HEK293 (cell line): ENCODE data around the gene SPATA12.

ENCODE experiments used
- CTCF ChIA-PET: fragments of 350-600 bp; formaldehyde crosslinking; extraction: SDS; loops from one replicate; lab custom pipeline; 2021; ENCODE audit warnings: antibody characterized with exemption; lab: Yijun Ruan, JAX
- POLR2A ChIA-PET: fragments of 300-600 bp; formaldehyde crosslinking; extraction: SDS; loops from one replicate; lab custom pipeline; 2020; ENCODE audit warnings: antibody characterized with exemption, inconsistent platforms; lab: Yijun Ruan, JAX
- H3K27ac ChIP-seq: fragments of 200-500 bp; sonication (Bioruptor generic); 2 replicates; pipeline ENCODE4 v1.5.1; 2014; ENCODE audit warnings: low read depth, low read length, control low read depth, inconsistent platforms; ENCODE audit errors: extremely low read depth
- H3K36me3 ChIP-seq, 2 experiments: fragments of 200-500 bp in 1 of 2; sonication (Bioruptor generic) in 1 of 2; 1 replicate in 1 of 2; 2 replicates in 1 of 2; pipeline ENCODE4 v1.5.1; 2014 to 2017; ENCODE audit warnings: inconsistent platforms in 2 of 2, low read length in 2 of 2; ENCODE audit not compliant: control insufficient read depth in 2 of 2, insufficient read depth in 1 of 2
- H3K4me1 ChIP-seq: fragments of 200-500 bp; sonication (Bioruptor generic); 2 replicates; pipeline ENCODE4 v1.5.1; 2014; ENCODE audit warnings: mild to moderate bottlenecking, low read length, inconsistent platforms; ENCODE audit not compliant: control insufficient read depth, insufficient read depth
- H3K4me3 ChIP-seq: 2 replicates; pipeline ENCODE4 v1.5.1; 2011; ENCODE audit warnings: low read depth, mild to moderate bottlenecking, control low read depth, low read length, moderate library complexity
- H3K9me3 ChIP-seq: fragments of 200-500 bp; sonication (Bioruptor generic); 2 replicates; pipeline ENCODE4 v1.5.1; 2014; ENCODE audit warnings: low read depth, low read length, inconsistent platforms; ENCODE audit not compliant: control insufficient read depth, insufficient read depth
- GLIS1 ChIP-seq: fragments of 450-650 bp; formaldehyde crosslinking; IDR thresholded peaks from 2 replicates; pipeline ENCODE4 v1.5.1; 2016; ENCODE audit warnings: missing biosample characterization, missing genetic modification characterization
- SP3 ChIP-seq: fragments of 450-650 bp; formaldehyde crosslinking; IDR thresholded peaks from 2 replicates; pipeline ENCODE4 v1.5.1; 2016; ENCODE audit warnings: missing biosample characterization, missing genetic modification characterization
- ZNF426 ChIP-seq: fragments of 450-650 bp; formaldehyde crosslinking; IDR thresholded peaks from 2 replicates; pipeline ENCODE4 v1.5.1; 2017; ENCODE audit warnings: missing biosample characterization, missing genetic modification characterization, mild to moderate bottlenecking, inconsistent platforms, moderate library complexity
- ZNF571 ChIP-seq: fragments of 450-650 bp; formaldehyde crosslinking; IDR thresholded peaks from 2 replicates; pipeline ENCODE4 v1.5.0; 2017; ENCODE audit warnings: missing biosample characterization, missing genetic modification characterization
- ZNF596 ChIP-seq: fragments of 450-650 bp; IDR thresholded peaks from 2 replicates; pipeline ENCODE4 v1.5.0; 2018; ENCODE audit warnings: missing biosample characterization, mild to moderate bottlenecking, missing genetic modification characterization, moderate library complexity
- ZNF610 ChIP-seq: fragments of 450-650 bp; formaldehyde crosslinking; IDR thresholded peaks from 2 replicates; pipeline ENCODE4 v1.5.1; 2016; ENCODE audit warnings: missing biosample characterization, missing genetic modification characterization, borderline replicate concordance
- ZNF670 ChIP-seq: fragments of 450-650 bp; formaldehyde crosslinking; IDR thresholded peaks from 2 replicates; pipeline ENCODE4 v1.5.1; 2016; ENCODE audit warnings: missing biosample characterization, missing genetic modification characterization, low read depth
- ZNF76 ChIP-seq: fragments of 450-650 bp; formaldehyde crosslinking; IDR thresholded peaks from 2 replicates; pipeline ENCODE4; 2016; ENCODE audit warnings: low read depth, missing biosample characterization, missing genetic modification characterization, borderline replicate concordance
- ZNF785 ChIP-seq: fragments of 450-650 bp; formaldehyde crosslinking; IDR thresholded peaks from 2 replicates; pipeline ENCODE4 v1.5.1; 2016; ENCODE audit warnings: missing biosample characterization, missing genetic modification characterization
- TF ChIP-seq, protein P1 (sequence below): fragments of 450-650 bp; formaldehyde crosslinking; IDR thresholded peaks from 2 replicates; pipeline ENCODE4 v1.5.1; 2016; ENCODE audit warnings: missing biosample characterization, missing genetic modification characterization
- TF ChIP-seq, protein P2 (sequence below): fragments of 450-650 bp; formaldehyde crosslinking; IDR thresholded peaks from 2 replicates; pipeline ENCODE4 v1.5.1; 2016; ENCODE audit warnings: missing biosample characterization, missing genetic modification characterization
- TF ChIP-seq, protein P3 (sequence below): fragments of 450-650 bp; formaldehyde crosslinking; IDR thresholded peaks from 2 replicates; pipeline ENCODE4 v1.5.1; 2016; ENCODE audit warnings: missing biosample characterization, missing genetic modification characterization
- TF ChIP-seq, protein P4 (sequence below): fragments of 450-650 bp; formaldehyde crosslinking; IDR thresholded peaks from 2 replicates; pipeline ENCODE4 v1.5.1; 2016; ENCODE audit warnings: missing biosample characterization, missing genetic modification characterization, low read depth
- TF ChIP-seq, protein P5 (sequence below): fragments of 450-650 bp; formaldehyde crosslinking; IDR thresholded peaks from 2 replicates; pipeline ENCODE4 v1.5.1; 2016; ENCODE audit warnings: missing biosample characterization, missing genetic modification characterization
- TF ChIP-seq, protein P6 (sequence below): fragments of 450-650 bp; formaldehyde crosslinking; IDR thresholded peaks from 2 replicates; pipeline ENCODE4 v1.5.1; 2016; ENCODE audit warnings: missing biosample characterization, missing genetic modification characterization, borderline replicate concordance
- TF ChIP-seq, protein P7 (sequence below): fragments of 450-650 bp; formaldehyde crosslinking; IDR thresholded peaks from 2 replicates; pipeline ENCODE4 v1.5.1; 2016; ENCODE audit warnings: missing biosample characterization, missing genetic modification characterization

The SPATA12 gene

DNA sequence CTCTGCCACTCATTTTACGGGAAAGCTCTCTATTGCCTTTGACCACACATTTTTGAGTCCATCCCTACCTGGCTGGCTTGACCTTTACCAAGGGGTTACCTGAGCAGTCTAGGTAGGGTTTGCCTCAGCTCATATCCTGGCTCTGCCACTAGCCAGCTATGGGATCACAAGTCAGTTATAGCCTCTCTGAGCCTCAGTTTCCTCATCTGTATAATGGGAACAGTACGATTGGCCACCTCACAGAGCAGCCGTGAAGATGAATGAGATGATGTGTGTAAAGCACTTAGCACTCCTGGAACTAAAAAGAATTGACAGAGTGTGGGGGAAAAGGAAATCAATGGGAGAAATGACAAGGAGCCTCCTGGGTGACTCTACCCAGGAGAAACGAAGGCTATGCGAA, 28.0 kb downstream of the SPATA12 start:
- Histone ChIP-seq H3K36me3 (no peaks in the 10 kb centered on the region), H3K9me3 (no peaks in the 10 kb centered on the region), H3K4me3 (no peak overlapping the region), H3K27ac (no peak overlapping the region), H3K4me1 (no peaks in the 10 kb centered on the region)
- ChIA-PET CTCF (interaction anchor here (0.6 to 1.1 kb wide), 3 partner anchors 8 to 93 kb away, joined by 3 to 8 read pairs (median 3); no protein-coding TSS in a partner anchor), POLR2A (interaction anchor here (0.7 kb wide), 1 partner anchor 20 kb away, joined by 3 read pairs; no protein-coding TSS in a partner anchor)
- TF ChIP-seq, protein P1, sequence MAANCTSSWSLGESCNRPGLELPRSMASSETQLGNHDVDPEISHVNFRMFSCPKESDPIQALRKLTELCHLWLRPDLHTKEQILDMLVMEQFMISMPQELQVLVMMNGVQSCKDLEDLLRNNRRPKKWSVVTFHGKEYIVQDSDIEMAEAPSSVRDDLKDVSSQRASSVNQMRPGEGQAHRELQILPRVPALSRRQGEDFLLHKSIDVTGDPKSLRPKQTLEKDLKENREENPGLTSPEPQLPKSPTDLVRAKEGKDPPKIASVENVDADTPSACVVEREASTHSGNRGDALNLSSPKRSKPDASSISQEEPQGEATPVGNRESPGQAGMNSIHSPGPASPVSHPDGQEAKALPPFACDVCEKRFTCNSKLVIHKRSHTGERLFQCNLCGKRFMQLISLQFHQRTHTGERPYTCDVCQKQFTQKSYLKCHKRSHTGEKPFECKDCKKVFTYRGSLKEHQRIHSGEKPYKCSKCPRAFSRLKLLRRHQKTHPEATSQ (tag by site-specific recombination) = no peak
- TF ChIP-seq GLIS1 (tag by site-specific recombination) = no peak
- TF ChIP-seq, protein P2, sequence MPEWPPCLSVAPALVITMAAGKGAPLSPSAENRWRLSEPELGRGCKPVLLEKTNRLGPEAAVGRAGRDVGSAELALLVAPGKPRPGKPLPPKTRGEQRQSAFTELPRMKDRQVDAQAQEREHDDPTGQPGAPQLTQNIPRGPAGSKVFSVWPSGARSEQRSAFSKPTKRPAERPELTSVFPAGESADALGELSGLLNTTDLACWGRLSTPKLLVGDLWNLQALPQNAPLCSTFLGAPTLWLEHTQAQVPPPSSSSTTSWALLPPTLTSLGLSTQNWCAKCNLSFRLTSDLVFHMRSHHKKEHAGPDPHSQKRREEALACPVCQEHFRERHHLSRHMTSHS (tag by site-specific recombination) = no peak
- TF ChIP-seq, protein P3, sequence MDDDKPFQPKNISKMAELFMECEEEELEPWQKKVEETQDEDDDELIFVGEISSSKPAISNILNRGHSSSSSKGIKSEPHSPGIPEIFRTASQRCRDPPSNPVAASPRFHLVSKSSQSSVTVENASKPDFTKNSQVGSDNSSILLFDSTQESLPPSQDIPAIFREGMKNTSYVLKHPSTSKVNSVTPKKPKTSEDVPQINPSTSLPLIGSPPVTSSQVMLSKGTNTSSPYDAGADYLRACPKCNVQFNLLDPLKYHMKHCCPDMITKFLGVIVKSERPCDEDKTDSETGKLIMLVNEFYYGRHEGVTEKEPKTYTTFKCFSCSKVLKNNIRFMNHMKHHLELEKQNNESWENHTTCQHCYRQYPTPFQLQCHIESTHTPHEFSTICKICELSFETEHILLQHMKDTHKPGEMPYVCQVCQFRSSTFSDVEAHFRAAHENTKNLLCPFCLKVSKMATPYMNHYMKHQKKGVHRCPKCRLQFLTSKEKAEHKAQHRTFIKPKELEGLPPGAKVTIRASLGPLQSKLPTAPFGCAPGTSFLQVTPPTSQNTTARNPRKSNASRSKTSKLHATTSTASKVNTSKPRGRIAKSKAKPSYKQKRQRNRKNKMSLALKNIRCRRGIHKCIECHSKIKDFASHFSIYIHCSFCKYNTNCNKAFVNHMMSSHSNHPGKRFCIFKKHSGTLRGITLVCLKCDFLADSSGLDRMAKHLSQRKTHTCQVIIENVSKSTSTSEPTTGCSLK (tag by site-specific recombination) = no peak
- TF ChIP-seq ZNF571 (tag by site-specific recombination) = no peak
- TF ChIP-seq ZNF76 (tag by site-specific recombination) = no peak
- TF ChIP-seq ZNF670 (tag by site-specific recombination) = no peak
- TF ChIP-seq, protein P4, sequence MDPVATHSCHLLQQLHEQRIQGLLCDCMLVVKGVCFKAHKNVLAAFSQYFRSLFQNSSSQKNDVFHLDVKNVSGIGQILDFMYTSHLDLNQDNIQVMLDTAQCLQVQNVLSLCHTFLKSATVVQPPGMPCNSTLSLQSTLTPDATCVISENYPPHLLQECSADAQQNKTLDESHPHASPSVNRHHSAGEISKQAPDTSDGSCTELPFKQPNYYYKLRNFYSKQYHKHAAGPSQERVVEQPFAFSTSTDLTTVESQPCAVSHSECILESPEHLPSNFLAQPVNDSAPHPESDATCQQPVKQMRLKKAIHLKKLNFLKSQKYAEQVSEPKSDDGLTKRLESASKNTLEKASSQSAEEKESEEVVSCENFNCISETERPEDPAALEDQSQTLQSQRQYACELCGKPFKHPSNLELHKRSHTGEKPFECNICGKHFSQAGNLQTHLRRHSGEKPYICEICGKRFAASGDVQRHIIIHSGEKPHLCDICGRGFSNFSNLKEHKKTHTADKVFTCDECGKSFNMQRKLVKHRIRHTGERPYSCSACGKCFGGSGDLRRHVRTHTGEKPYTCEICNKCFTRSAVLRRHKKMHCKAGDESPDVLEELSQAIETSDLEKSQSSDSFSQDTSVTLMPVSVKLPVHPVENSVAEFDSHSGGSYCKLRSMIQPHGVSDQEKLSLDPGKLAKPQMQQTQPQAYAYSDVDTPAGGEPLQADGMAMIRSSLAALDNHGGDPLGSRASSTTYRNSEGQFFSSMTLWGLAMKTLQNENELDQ = no peak
- no peak for TF ChIP-seq ZNF610 (tag by site-specific recombination)
- no peak for TF ChIP-seq ZNF426

DNA sequence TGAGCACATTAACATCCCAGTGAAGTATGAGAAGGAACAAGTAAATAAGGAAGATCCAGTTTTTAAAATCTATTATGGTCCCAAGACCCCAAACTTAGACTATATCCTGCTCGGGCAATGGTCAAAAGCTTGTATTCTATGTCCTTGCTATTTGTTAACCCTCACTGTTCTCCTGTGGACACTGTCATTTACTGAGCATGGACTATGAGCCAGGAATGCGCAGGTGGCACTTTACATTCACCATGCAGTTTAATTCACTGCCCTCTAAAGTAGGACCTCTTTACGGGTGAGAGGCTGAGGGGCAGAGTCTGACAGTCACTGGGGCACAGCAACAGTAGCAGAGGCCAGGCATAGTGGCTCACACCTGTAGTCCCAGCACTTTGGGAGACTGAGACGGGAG, 28.6 kb downstream of the SPATA12 start:
- CTCF ChIA-PET = interaction anchor here (1.1 to 1.5 kb wide), 2 partner anchors 93 kb away, joined by 5 to 8 read pairs; no protein-coding TSS in a partner anchor
- Histone ChIP-seq H3K27ac (no peak overlapping the region), H3K4me1 (no peaks in the 10 kb centered on the region), H3K4me3 (no peak overlapping the region), H3K9me3 (no peaks in the 10 kb centered on the region), H3K36me3 (no peaks in the 10 kb centered on the region)
- POLR2A ChIA-PET = no interaction called here
- TF ChIP-seq, protein P5, sequence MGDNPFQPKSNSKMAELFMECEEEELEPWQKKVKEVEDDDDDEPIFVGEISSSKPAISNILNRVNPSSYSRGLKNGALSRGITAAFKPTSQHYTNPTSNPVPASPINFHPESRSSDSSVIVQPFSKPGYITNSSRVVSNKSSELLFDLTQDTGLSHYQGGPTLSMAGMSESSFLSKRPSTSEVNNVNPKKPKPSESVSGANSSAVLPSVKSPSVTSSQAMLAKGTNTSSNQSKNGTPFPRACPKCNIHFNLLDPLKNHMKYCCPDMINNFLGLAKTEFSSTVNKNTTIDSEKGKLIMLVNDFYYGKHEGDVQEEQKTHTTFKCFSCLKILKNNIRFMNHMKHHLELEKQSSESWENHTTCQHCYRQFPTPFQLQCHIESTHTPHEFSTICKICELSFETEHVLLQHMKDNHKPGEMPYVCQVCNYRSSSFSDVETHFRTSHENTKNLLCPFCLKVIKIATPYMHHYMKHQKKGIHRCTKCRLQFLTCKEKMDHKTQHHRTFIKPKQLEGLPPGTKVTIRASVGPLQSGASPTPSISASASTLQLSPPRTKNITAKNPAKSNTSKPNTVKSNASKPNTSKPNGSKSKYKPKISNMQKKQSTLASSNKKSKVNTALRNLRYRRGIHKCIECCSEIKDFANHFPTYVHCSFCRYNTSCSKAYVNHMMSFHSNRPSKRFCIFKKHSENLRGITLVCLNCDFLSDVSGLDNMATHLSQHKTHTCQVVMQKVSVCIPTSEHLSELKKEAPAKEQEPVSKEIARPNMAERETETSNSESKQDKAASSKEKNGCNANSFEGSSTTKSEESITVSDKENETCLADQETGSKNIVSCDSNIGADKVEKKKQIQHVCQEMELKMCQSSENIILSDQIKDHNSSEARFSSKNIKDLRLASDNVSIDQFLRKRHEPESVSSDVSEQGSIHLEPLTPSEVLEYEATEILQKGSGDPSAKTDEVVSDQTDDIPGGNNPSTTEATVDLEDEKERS = no peak
- no peak for TF ChIP-seq SP3 (tag by site-specific recombination)
- TF ChIP-seq, protein P6, sequence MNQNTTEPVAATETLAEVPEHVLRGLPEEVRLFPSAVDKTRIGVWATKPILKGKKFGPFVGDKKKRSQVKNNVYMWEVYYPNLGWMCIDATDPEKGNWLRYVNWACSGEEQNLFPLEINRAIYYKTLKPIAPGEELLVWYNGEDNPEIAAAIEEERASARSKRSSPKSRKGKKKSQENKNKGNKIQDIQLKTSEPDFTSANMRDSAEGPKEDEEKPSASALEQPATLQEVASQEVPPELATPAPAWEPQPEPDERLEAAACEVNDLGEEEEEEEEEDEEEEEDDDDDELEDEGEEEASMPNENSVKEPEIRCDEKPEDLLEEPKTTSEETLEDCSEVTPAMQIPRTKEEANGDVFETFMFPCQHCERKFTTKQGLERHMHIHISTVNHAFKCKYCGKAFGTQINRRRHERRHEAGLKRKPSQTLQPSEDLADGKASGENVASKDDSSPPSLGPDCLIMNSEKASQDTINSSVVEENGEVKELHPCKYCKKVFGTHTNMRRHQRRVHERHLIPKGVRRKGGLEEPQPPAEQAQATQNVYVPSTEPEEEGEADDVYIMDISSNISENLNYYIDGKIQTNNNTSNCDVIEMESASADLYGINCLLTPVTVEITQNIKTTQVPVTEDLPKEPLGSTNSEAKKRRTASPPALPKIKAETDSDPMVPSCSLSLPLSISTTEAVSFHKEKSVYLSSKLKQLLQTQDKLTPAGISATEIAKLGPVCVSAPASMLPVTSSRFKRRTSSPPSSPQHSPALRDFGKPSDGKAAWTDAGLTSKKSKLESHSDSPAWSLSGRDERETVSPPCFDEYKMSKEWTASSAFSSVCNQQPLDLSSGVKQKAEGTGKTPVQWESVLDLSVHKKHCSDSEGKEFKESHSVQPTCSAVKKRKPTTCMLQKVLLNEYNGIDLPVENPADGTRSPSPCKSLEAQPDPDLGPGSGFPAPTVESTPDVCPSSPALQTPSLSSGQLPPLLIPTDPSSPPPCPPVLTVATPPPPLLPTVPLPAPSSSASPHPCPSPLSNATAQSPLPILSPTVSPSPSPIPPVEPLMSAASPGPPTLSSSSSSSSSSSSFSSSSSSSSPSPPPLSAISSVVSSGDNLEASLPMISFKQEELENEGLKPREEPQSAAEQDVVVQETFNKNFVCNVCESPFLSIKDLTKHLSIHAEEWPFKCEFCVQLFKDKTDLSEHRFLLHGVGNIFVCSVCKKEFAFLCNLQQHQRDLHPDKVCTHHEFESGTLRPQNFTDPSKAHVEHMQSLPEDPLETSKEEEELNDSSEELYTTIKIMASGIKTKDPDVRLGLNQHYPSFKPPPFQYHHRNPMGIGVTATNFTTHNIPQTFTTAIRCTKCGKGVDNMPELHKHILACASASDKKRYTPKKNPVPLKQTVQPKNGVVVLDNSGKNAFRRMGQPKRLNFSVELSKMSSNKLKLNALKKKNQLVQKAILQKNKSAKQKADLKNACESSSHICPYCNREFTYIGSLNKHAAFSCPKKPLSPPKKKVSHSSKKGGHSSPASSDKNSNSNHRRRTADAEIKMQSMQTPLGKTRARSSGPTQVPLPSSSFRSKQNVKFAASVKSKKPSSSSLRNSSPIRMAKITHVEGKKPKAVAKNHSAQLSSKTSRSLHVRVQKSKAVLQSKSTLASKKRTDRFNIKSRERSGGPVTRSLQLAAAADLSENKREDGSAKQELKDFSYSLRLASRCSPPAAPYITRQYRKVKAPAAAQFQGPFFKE (tag by site-specific recombination) = no peak
- TF ChIP-seq ZNF785 = no peak
- TF ChIP-seq ZNF596 (tag by site-specific recombination) = no peak
- TF ChIP-seq ZNF426 = no peak
- TF ChIP-seq, protein P7, sequence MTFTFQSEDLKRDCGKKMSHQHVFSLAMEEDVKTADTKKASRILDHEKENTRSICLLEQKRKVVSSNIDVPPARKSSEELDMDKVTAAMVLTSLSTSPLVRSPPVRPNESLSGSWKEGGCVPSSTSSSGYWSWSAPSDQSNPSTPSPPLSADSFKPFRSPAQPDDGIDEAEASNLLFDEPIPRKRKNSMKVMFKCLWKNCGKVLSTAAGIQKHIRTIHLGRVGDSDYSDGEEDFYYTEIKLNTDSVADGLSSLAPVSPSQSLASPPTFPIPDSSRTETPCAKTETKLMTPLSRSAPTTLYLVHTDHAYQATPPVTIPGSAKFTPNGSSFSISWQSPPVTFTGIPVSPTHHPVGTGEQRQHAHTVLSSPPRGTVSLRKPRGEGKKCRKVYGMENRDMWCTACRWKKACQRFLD (tag by site-specific recombination) = no peak
